Kidney (tissue), 14 donors: Measurements from ENCODE around the gene ABHD14A. TPM values are rescaled to one million over a fixed set of nuclear protein-coding genes. Genes with fewer than 3 reads are reported as not detected.

Experiments
- DNase-seq, 5 donors: peaks; one replicate each; pipeline ENCODE4 v3.0.0-alpha.2; 2013 to 2020
- FAIRE-seq: peaks from 2 replicates; lab custom pipeline; 2012; peaks lifted over from hg19 to GRCh38; lab: Jason Lieb, UNC
- H3K27ac ChIP-seq, 2 donors: one replicate each; pipeline ENCODE4 v1.7.0; 2013; ENCODE audit warnings: low read depth in 2 of 2, low read length in 2 of 2, inconsistent platforms in 1 of 2
- H3K27me3 ChIP-seq: one replicate; pipeline ENCODE4 v1.7.1; 2013; ENCODE audit warnings: low read length, inconsistent platforms; ENCODE audit not compliant: control insufficient read depth, insufficient read depth
- H3K36me3 ChIP-seq, 3 donors: one replicate each; pipeline versions ENCODE4 v1.7.0 to v1.7.1; 2013; ENCODE audit warnings: low read length in 3 of 3, control low read depth in 1 of 3, inconsistent platforms in 1 of 3; ENCODE audit not compliant: insufficient read depth in 3 of 3, control insufficient read depth in 2 of 3
- H3K4me1 ChIP-seq, 3 donors: one replicate each; pipeline versions ENCODE4 v1.7.0 to v1.7.1; 2013; ENCODE audit warnings: low read length in 3 of 3, inconsistent platforms in 1 of 3, low read depth in 1 of 3; ENCODE audit not compliant: control insufficient read depth in 2 of 3, insufficient read depth in 2 of 3
- H3K4me3 ChIP-seq, 3 donors: one replicate each; pipeline versions ENCODE4 v1.7.0 to v1.8.1; 2013; ENCODE audit warnings: low read length in 3 of 3, control low read depth in 1 of 3, inconsistent platforms in 1 of 3
- H3K9ac ChIP-seq, 3 donors: one replicate each; pipeline versions ENCODE4 v1.7.0 to v1.7.1; 2013; ENCODE audit warnings: low read length in 3 of 3, control low read depth in 1 of 3, inconsistent platforms in 1 of 3
- H3K9me3 ChIP-seq, 3 donors: one replicate each; pipeline versions ENCODE4 v1.7.0 to v1.7.1; 2013; ENCODE audit warnings: low read length in 3 of 3, control low read depth in 1 of 3, inconsistent platforms in 1 of 3; ENCODE audit not compliant: control insufficient read depth in 2 of 3, insufficient read depth in 1 of 3
- intact Hi-C: fragments of 100-400 bp; cut with DNase I; formaldehyde crosslinking; loops from one replicate; pipeline ENCODE4 v1.11.1; 2022
- polyA plus RNA-seq: library from polyadenylated mRNA; stranded (reverse); fragments of 350-450 nt; fragmentation: Illumina TruSeq; extraction: RNeasy Lipid Tissue Mini Kit (QIAGEN cat#74804); gene quantifications from one replicate; pipeline ENCODE4 v1.2.3, GENCODE V29; 2014; ENCODE audit warnings: low read depth, low replicate concordance; ENCODE audit not compliant: insufficient read depth
- total RNA-seq: library from RNA; stranded (reverse); fragmentation: NEBNext Ultra II Directional; extraction: Animal tissue kit (Norgen Biotek cat#: 25700); gene quantifications from one replicate; pipeline ENCODE4 v1.2.1, GENCODE V29; 2021
- TF ChIP-seq, protein P1 (sequence below): IDR thresholded peaks from 3 replicates; pipeline ENCODE4 v1.5.1; 2012; ENCODE audit warnings: mild to moderate bottlenecking, moderate library complexity, borderline replicate concordance; ENCODE audit not compliant: insufficient read depth; ENCODE audit errors: extremely low read depth
- donor health status: control.
- donor health status: control.
- donor health status: control.
- donor health status: control.
- donor health status: control.
- donor health status: DM: yes; HTN: yes; CAD: no.
- donor health status: Normal renal cell carcinoma (clear cell type).

ABHD14A gene
- total and polyA plus RNA-seq, 2 donors from 2014 or later: 20.7 to 50.5 TPM

DNA sequence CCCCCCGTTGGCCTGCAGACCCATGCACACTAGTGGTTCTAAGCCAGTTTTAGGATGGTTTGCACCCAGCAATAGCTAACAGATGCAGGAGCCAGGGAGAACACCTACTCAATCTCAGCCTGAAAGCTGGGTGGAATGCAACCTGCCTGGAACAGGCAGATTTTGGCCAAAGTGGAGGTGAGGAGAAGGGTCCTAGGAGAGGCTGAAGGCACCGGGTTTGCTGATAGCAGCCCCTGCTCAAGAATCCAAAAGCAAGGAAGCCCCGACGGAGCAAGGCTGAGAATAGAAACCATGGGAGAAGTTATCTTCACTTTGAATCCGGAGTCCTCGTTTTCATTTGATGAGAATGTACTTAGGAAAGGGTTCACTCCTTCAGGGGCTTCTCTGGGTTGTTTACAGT is 43.1 kb upstream of the ABHD14A start:
- no peaks in the 10 kb centered on the region for H3K9me3 ChIP-seq
- H3K9ac ChIP-seq: no peak overlapping the region
- TF ChIP-seq, protein P1, sequence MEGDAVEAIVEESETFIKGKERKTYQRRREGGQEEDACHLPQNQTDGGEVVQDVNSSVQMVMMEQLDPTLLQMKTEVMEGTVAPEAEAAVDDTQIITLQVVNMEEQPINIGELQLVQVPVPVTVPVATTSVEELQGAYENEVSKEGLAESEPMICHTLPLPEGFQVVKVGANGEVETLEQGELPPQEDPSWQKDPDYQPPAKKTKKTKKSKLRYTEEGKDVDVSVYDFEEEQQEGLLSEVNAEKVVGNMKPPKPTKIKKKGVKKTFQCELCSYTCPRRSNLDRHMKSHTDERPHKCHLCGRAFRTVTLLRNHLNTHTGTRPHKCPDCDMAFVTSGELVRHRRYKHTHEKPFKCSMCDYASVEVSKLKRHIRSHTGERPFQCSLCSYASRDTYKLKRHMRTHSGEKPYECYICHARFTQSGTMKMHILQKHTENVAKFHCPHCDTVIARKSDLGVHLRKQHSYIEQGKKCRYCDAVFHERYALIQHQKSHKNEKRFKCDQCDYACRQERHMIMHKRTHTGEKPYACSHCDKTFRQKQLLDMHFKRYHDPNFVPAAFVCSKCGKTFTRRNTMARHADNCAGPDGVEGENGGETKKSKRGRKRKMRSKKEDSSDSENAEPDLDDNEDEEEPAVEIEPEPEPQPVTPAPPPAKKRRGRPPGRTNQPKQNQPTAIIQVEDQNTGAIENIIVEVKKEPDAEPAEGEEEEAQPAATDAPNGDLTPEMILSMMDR: no peak
- H3K27ac ChIP-seq: no peak overlapping the region
- no peak overlapping the region for H3K4me3 ChIP-seq
- peaks cover 0 to 23% (median 12%) of the 10 kb centered on the region in 3 donors for H3K36me3 ChIP-seq
- no peaks in the 10 kb centered on the region for H3K27me3 ChIP-seq
- intact Hi-C loops: no loop called here
- FAIRE-seq (no peak), DNase-seq (no peak)
- no peaks in the 10 kb centered on the region for H3K4me1 ChIP-seq

- FAIRE-seq (no peak), DNase-seq (no peak)
- intact Hi-C loops: no loop called here
- TF ChIP-seq, protein P1: no peak
- Histone ChIP-seq H3K27ac (no peak overlapping the region), H3K9me3 (no peaks in the 10 kb centered on the region), H3K36me3 (peaks cover 0 to 31% (median 18%) of the 10 kb centered on the region in 3 donors), H3K4me1 (no peaks in the 10 kb centered on the region), H3K9ac (no peak overlapping the region), H3K27me3 (no peaks in the 10 kb centered on the region), H3K4me3 (no peak overlapping the region)
Measured at GRCh38 chr3:51932471-51933370, 42.1 kb upstream of the ABHD14A start.

GRCh38 chr3:51933471-51934138 is 41.3 kb upstream of the ABHD14A start:
- no peak overlapping the region for H3K9ac ChIP-seq
- no peak for FAIRE-seq
- intact Hi-C loops: no loop called here
- no peaks in the 10 kb centered on the region for H3K27me3 ChIP-seq
- peaks cover 0 to 31% (median 18%) of the 10 kb centered on the region in 3 donors for H3K36me3 ChIP-seq
- DNase-seq: no peak
- H3K9me3 ChIP-seq: no peaks in the 10 kb centered on the region
- H3K4me1 ChIP-seq: no peaks in the 10 kb centered on the region
- no peak overlapping the region for H3K27ac ChIP-seq
- H3K4me3 ChIP-seq: no peak overlapping the region
- TF ChIP-seq, protein P1: no peak
